ENCODE measurements around the gene FBXO42. TPM values are rescaled to one million over a fixed set of nuclear protein-coding genes. Genes with fewer than 3 reads are reported as not detected.
A peak's percentile ranks its signal among the peaks of the same experiment; 100 is the strongest.

The FBXO42 gene
- total RNA-seq, 1 donor from 2014 or later = 25.6 TPM

- no peaks in the 10 kb centered on the region for H3K36me3 Mint-ChIP-seq (ENCODE audit: low read depth, unreplicated experiment)
- H4K20me1 ChIP-seq (ENCODE audit: insufficient read depth, low read length) = no peaks in the 10 kb centered on the region
- no peak overlapping the region for H2AFZ ChIP-seq (ENCODE audit: low read depth, low read length)
- no peaks in the 10 kb centered on the region for H3K36me3 ChIP-seq (ENCODE audit: insufficient read depth, low read length)
- H3K4me3 Mint-ChIP-seq (ENCODE audit: unreplicated experiment) = no peak overlapping the region
- no peak for DNase-seq (ENCODE audit: low read depth)
- H3K9ac ChIP-seq (ENCODE audit: low read length) = no peak overlapping the region
- no peak overlapping the region for H3K27ac Mint-ChIP-seq (ENCODE audit: unreplicated experiment)
- peaks cover 5% of the 10 kb centered on the region for H3K79me2 ChIP-seq (ENCODE audit: insufficient read depth, low read length)
- H3K27me3 Mint-ChIP-seq (ENCODE audit: low read depth, unreplicated experiment) = no peaks in the 10 kb centered on the region
- TF ChIP-seq CTCF (IDR thresholded peaks at IDR 0.05; ENCODE audit: insufficient read depth, low read depth, low read length) (no peak), EZH2 (IDR thresholded peaks at IDR 0.05; ENCODE audit: insufficient read depth, low read length) (no peak)
- H3K9me3 Mint-ChIP-seq (ENCODE audit: unreplicated experiment) = no peaks in the 10 kb centered on the region
- H3K4me2 ChIP-seq (ENCODE audit: low read length) = no peak overlapping the region
- H3K27me3 ChIP-seq (ENCODE audit: insufficient read depth, low read length) = no peaks in the 10 kb centered on the region
- no peak overlapping the region for H3K4me3 ChIP-seq (ENCODE audit: insufficient read depth, low read depth, low read length)
- peaks cover 1% of the 10 kb centered on the region for H3K4me1 Mint-ChIP-seq (ENCODE audit: low read depth, unreplicated experiment)
- no peak overlapping the region for H3K27ac ChIP-seq (ENCODE audit: low read depth, low read length)
- no peaks in the 10 kb centered on the region for H3K9me3 ChIP-seq (ENCODE audit: insufficient read depth, low read depth, low read length)
- H3K4me1 ChIP-seq (ENCODE audit: insufficient read depth, low read length) = peaks cover 7% of the 10 kb centered on the region
- FAIRE-seq = no peak
Observed at GRCh38 chr1:16356867-16357266, 4.6 kb upstream of the FBXO42 start.

GRCh38 chr1:16354619-16355018 is 2.3 kb upstream of the FBXO42 start:
- no peaks in the 10 kb centered on the region for H3K27me3 ChIP-seq (ENCODE audit: insufficient read depth, low read length)
- H4K20me1 ChIP-seq (ENCODE audit: insufficient read depth, low read length) = peaks cover 17% of the 10 kb centered on the region
- H3K9me3 ChIP-seq (ENCODE audit: insufficient read depth, low read depth, low read length) = no peaks in the 10 kb centered on the region
- H3K36me3 Mint-ChIP-seq (ENCODE audit: low read depth, unreplicated experiment) = no peaks in the 10 kb centered on the region
- no peaks in the 10 kb centered on the region for H3K9me3 Mint-ChIP-seq (ENCODE audit: unreplicated experiment)
- no peak overlapping the region for H3K4me2 ChIP-seq (ENCODE audit: low read length)
- no peak overlapping the region for H3K27ac Mint-ChIP-seq (ENCODE audit: unreplicated experiment)
- H3K4me3 ChIP-seq (ENCODE audit: insufficient read depth, low read depth, low read length) = no peak overlapping the region
- H3K4me1 Mint-ChIP-seq (ENCODE audit: low read depth, unreplicated experiment) = peaks cover 9% of the 10 kb centered on the region
- H3K4me3 Mint-ChIP-seq (ENCODE audit: unreplicated experiment) = no peak overlapping the region
- no peak for FAIRE-seq
- DNase-seq (ENCODE audit: low read depth) = no peak
- H3K9ac ChIP-seq (ENCODE audit: low read length) = no peak overlapping the region
- no peak for TF ChIP-seq CTCF (IDR thresholded peaks at IDR 0.05; ENCODE audit: insufficient read depth, low read depth, low read length)
- no peak for TF ChIP-seq EZH2 (IDR thresholded peaks at IDR 0.05; ENCODE audit: insufficient read depth, low read length)
- peaks cover 27% of the 10 kb centered on the region for H3K79me2 ChIP-seq (ENCODE audit: insufficient read depth, low read length)
- H3K4me1 ChIP-seq (ENCODE audit: insufficient read depth, low read length) = peaks cover 13% of the 10 kb centered on the region
- no peak overlapping the region for H2AFZ ChIP-seq (ENCODE audit: low read depth, low read length)
- H3K27ac ChIP-seq (ENCODE audit: low read depth, low read length) = no peak overlapping the region
- no peaks in the 10 kb centered on the region for H3K27me3 Mint-ChIP-seq (ENCODE audit: low read depth, unreplicated experiment)
- H3K36me3 ChIP-seq (ENCODE audit: insufficient read depth, low read length) = no peaks in the 10 kb centered on the region

- peak overlapping the region; percentile 88 for H3K4me2 ChIP-seq (ENCODE audit: low read length)
- Mint-ChIP-seq H3K4me3 (ENCODE audit: unreplicated experiment) (peak overlapping the region; percentile 93), H3K36me3 (ENCODE audit: low read depth, unreplicated experiment) (no peaks in the 10 kb centered on the region), H3K4me1 (ENCODE audit: low read depth, unreplicated experiment) (peaks cover 19% of the 10 kb centered on the region), H3K27ac (ENCODE audit: unreplicated experiment) (peak overlapping the region; percentile 91), H3K27me3 (ENCODE audit: low read depth, unreplicated experiment) (no peaks in the 10 kb centered on the region), H3K9me3 (ENCODE audit: unreplicated experiment) (no peaks in the 10 kb centered on the region)
- peaks cover 22% of the 10 kb centered on the region for H3K4me1 ChIP-seq (ENCODE audit: insufficient read depth, low read length)
- TF ChIP-seq EZH2 (IDR thresholded peaks at IDR 0.05; ENCODE audit: insufficient read depth, low read length) = no peak
- no peak for TF ChIP-seq CTCF (IDR thresholded peaks at IDR 0.05; ENCODE audit: insufficient read depth, low read depth, low read length)
- H3K79me2 ChIP-seq (ENCODE audit: insufficient read depth, low read length) = peaks cover 43% of the 10 kb centered on the region
- FAIRE-seq (no peak), DNase-seq (ENCODE audit: low read depth) (no peak)
- H3K9ac ChIP-seq (ENCODE audit: low read length) = peak overlapping the region; percentile 94
- H4K20me1 ChIP-seq (ENCODE audit: insufficient read depth, low read length) = peaks cover 33% of the 10 kb centered on the region
- no peaks in the 10 kb centered on the region for H3K27me3 ChIP-seq (ENCODE audit: insufficient read depth, low read length)
- H3K36me3 ChIP-seq (ENCODE audit: insufficient read depth, low read length) = no peaks in the 10 kb centered on the region
- peak overlapping the region; percentile 85 for H3K27ac ChIP-seq (ENCODE audit: low read depth, low read length)
- H2AFZ ChIP-seq (ENCODE audit: low read depth, low read length) = peak overlapping the region; percentile 99
- no peaks in the 10 kb centered on the region for H3K9me3 ChIP-seq (ENCODE audit: insufficient read depth, low read depth, low read length)
- H3K4me3 ChIP-seq (ENCODE audit: insufficient read depth, low read depth, low read length) = peak overlapping the region; percentile 75
Observed at GRCh38 chr1:16352842-16353535, 709 bp upstream of the FBXO42 start.

Measured in astrocyte (in vitro differentiated cells and primary cell).